Adrenal gland (tissue), 5 donors: Measurements from ENCODE around the gene EFNA2.

Experiments used
- POLR2A ChIP-seq, 2 donors: fragments of 450-650 bp; IDR thresholded peaks; one replicate each; pipeline ENCODE4 v1.6.1; 2017; ENCODE audit warnings: antibody characterized with exemption in 2 of 2, mild to moderate bottlenecking in 2 of 2, moderate library complexity in 1 of 2
- TF ChIP-seq, protein P1 (sequence below), 6 experiments: fragments of 450-650 bp in 4 of 6; fragments of 200-600 bp in 2 of 6; sonication (generic) in 1 of 6; IDR thresholded peaks; 1 replicate in 5 of 6; 2 replicates in 1 of 6; pipeline versions ENCODE4 v1.5.1 to v1.8.0; 2016 to 2021; ENCODE audit warnings: antibody characterized with exemption in 6 of 6, mild to moderate bottlenecking in 2 of 6, moderate library complexity in 1 of 6
- donor health status: DM: no; HTN: no; CAD: no.

DNA sequence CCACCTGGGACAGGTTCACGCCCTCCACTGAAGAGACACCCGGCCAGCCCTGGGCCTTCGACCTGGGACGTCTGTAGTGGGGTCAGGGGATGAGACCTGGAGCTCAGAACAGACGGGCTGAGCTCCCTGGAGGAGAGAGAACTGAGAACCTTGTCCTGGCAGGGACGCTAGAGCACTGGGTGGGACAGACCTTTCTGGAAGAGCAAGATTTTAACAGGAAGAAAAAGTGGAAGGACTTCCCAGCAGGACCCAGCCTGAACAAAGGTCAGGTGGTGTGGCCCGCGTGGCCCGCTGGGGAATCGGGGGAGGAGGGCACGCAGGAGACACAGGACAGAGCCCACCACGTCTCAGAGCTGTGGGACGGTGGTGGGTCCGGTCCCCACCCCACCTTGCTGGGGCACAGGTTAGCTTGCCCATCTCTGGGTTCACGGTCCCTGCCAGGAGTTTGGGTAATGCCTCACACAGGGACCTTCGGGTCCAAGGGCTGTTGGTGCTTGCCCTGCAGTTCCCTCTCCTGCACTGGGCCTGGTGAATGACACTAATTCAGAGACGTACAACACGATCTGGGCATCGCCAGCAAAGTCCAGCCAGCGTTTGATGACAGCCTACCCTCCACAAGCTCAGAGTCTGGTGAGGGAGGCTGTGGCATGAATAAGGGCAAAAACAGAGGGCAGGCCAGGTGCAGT is 1.2 kb upstream of the EFNA2 start:
- TF ChIP-seq, protein P1, sequence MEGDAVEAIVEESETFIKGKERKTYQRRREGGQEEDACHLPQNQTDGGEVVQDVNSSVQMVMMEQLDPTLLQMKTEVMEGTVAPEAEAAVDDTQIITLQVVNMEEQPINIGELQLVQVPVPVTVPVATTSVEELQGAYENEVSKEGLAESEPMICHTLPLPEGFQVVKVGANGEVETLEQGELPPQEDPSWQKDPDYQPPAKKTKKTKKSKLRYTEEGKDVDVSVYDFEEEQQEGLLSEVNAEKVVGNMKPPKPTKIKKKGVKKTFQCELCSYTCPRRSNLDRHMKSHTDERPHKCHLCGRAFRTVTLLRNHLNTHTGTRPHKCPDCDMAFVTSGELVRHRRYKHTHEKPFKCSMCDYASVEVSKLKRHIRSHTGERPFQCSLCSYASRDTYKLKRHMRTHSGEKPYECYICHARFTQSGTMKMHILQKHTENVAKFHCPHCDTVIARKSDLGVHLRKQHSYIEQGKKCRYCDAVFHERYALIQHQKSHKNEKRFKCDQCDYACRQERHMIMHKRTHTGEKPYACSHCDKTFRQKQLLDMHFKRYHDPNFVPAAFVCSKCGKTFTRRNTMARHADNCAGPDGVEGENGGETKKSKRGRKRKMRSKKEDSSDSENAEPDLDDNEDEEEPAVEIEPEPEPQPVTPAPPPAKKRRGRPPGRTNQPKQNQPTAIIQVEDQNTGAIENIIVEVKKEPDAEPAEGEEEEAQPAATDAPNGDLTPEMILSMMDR (IDR thresholded peaks at IDR 0.05), result no peak
- no peak for TF ChIP-seq POLR2A (IDR thresholded peaks at IDR 0.05)
